ENCODE data around the gene RPAP3.

The RPAP3 gene

GRCh38 chr12:47652521-47653234 is 53.2 kb downstream of the RPAP3 start:
- H3K9me2 ChIP-seq (replicated peaks; ENCODE audit: insufficient read depth, low read length) = no peaks in the 10 kb centered on the region
- H4K20me1 ChIP-seq (ENCODE audit: low read depth, low read length) = no peaks in the 10 kb centered on the region
- peak overlapping the region; percentile 26; the same call in 1 of the 2 replicates for H3K27ac ChIP-seq (ENCODE audit: low read depth, low read length)
- no peak overlapping the region for H3K9ac ChIP-seq (ENCODE audit: low read length)
- no peaks in the 10 kb centered on the region for H3K9me3 ChIP-seq (ENCODE audit: insufficient read depth, low read length)
- no peaks in the 10 kb centered on the region for H3K36me3 ChIP-seq (ENCODE audit: low read length)
- H3K4me2 ChIP-seq (ENCODE audit: low read depth, low read length, poor library complexity, severe bottlenecking) = no peak overlapping the region
- H3K4me3 ChIP-seq (ENCODE audit: insufficient read depth, low read length, poor library complexity, severe bottlenecking) = no peak overlapping the region
- H3K79me2 ChIP-seq (ENCODE audit: insufficient read depth, low read length) = no peaks in the 10 kb centered on the region
- no peak overlapping the region for H2AFZ ChIP-seq (ENCODE audit: low read depth, low read length, severe bottlenecking)
- 0 out of 2 replicates have a peak, but pooled peaks cover 4% of the 10 kb centered on the region for H3F3A ChIP-seq (ENCODE audit: insufficient read depth)
- no peaks in the 10 kb centered on the region for H3K27me3 ChIP-seq (ENCODE audit: low read length)
- TF ChIP-seq, protein P1, sequence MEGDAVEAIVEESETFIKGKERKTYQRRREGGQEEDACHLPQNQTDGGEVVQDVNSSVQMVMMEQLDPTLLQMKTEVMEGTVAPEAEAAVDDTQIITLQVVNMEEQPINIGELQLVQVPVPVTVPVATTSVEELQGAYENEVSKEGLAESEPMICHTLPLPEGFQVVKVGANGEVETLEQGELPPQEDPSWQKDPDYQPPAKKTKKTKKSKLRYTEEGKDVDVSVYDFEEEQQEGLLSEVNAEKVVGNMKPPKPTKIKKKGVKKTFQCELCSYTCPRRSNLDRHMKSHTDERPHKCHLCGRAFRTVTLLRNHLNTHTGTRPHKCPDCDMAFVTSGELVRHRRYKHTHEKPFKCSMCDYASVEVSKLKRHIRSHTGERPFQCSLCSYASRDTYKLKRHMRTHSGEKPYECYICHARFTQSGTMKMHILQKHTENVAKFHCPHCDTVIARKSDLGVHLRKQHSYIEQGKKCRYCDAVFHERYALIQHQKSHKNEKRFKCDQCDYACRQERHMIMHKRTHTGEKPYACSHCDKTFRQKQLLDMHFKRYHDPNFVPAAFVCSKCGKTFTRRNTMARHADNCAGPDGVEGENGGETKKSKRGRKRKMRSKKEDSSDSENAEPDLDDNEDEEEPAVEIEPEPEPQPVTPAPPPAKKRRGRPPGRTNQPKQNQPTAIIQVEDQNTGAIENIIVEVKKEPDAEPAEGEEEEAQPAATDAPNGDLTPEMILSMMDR (IDR thresholded peaks at IDR 0.05; ENCODE audit: insufficient read depth, low read length, poor library complexity, severe bottlenecking) = no peak
- TF ChIP-seq EZH2phosphoT487 (conservative IDR thresholded peaks at IDR 0.05; ENCODE audit: low read length) = no peak

- Histone ChIP-seq H3K4me3 (ENCODE audit: insufficient read depth, low read length, poor library complexity, severe bottlenecking) (no peak overlapping the region), H3K27me3 (ENCODE audit: low read length) (no peaks in the 10 kb centered on the region), H3K9ac (ENCODE audit: low read length) (peak overlapping the region; percentile 6; the same call in 1 of the 2 replicates), H3K36me3 (ENCODE audit: low read length) (no peaks in the 10 kb centered on the region), H3F3A (ENCODE audit: insufficient read depth) (0 out of 2 replicates have a peak, but pooled peaks cover 4% of the 10 kb centered on the region), H3K79me2 (ENCODE audit: insufficient read depth, low read length) (no peaks in the 10 kb centered on the region), H3K9me2 (replicated peaks; ENCODE audit: insufficient read depth, low read length) (no peaks in the 10 kb centered on the region), H3K4me2 (ENCODE audit: low read depth, low read length, poor library complexity, severe bottlenecking) (peak overlapping the region; percentile 29), H4K20me1 (ENCODE audit: low read depth, low read length) (no peaks in the 10 kb centered on the region), H3K9me3 (ENCODE audit: insufficient read depth, low read length) (no peaks in the 10 kb centered on the region), H2AFZ (ENCODE audit: low read depth, low read length, severe bottlenecking) (no peak overlapping the region), H3K27ac (ENCODE audit: low read depth, low read length) (no peak overlapping the region)
- no peak for TF ChIP-seq EZH2phosphoT487 (conservative IDR thresholded peaks at IDR 0.05; ENCODE audit: low read length)
- TF ChIP-seq, protein P1 (IDR thresholded peaks at IDR 0.05; ENCODE audit: insufficient read depth, low read length, poor library complexity, severe bottlenecking) = peak; percentile 44
Measured at GRCh38 chr12:47651368-47652254, 54.2 kb downstream of the RPAP3 start.

DNA sequence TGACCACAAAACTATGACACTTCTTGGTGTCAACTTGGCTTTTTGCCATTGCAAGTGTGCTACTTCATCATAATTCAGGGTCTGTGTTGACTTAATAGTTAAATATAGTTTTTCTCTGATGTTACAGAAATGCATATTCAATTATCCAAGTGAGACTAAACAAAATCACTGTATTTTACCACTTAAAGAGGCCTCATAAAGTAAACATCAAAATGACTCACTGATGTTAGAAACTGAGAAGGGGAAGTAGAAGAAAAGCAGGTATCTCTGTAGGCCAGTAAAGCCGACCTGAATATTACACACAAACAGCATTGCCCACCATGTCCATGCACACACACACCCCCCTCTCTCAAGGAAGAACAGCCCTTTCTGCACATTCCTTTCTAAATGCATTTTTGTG is 55.4 kb downstream of the RPAP3 start:
- H3K9ac ChIP-seq (ENCODE audit: low read length) = no peak overlapping the region
- H3F3A ChIP-seq (ENCODE audit: insufficient read depth) = peaks cover 11% of the 10 kb centered on the region; the same call in 1 of the 2 replicates
- no peaks in the 10 kb centered on the region for H3K79me2 ChIP-seq (ENCODE audit: insufficient read depth, low read length)
- H4K20me1 ChIP-seq (ENCODE audit: low read depth, low read length) = no peaks in the 10 kb centered on the region
- 0 out of 2 replicates have a peak, but pooled peaks cover 2% of the 10 kb centered on the region for H3K36me3 ChIP-seq (ENCODE audit: low read length)
- no peaks in the 10 kb centered on the region for H3K27me3 ChIP-seq (ENCODE audit: low read length)
- H3K27ac ChIP-seq (ENCODE audit: low read depth, low read length) = no peak overlapping the region
- H3K9me2 ChIP-seq (replicated peaks; ENCODE audit: insufficient read depth, low read length) = no peaks in the 10 kb centered on the region
- no peak for TF ChIP-seq EZH2phosphoT487 (conservative IDR thresholded peaks at IDR 0.05; ENCODE audit: low read length)
- TF ChIP-seq, protein P1 (IDR thresholded peaks at IDR 0.05; ENCODE audit: insufficient read depth, low read length, poor library complexity, severe bottlenecking) = no peak
- H3K4me2 ChIP-seq (ENCODE audit: low read depth, low read length, poor library complexity, severe bottlenecking) = no peak overlapping the region
- no peaks in the 10 kb centered on the region for H3K9me3 ChIP-seq (ENCODE audit: insufficient read depth, low read length)
- H2AFZ ChIP-seq (ENCODE audit: low read depth, low read length, severe bottlenecking) = no peak overlapping the region
- no peak overlapping the region for H3K4me3 ChIP-seq (ENCODE audit: insufficient read depth, low read length, poor library complexity, severe bottlenecking)
